HepG2 (cell line): ENCODE results near the gene NEAT1. TPM values are rescaled to one million over a fixed set of nuclear protein-coding genes. Genes with fewer than 3 reads are reported as not detected.

Experiments
- DNMT3B ChIP-seq: conservative IDR thresholded peaks from 2 replicates; pipeline ENCODE4 v1.6.1; 2016; ENCODE audit warnings: missing biosample characterization, control low read depth
- EP300 ChIP-seq, 3 experiments: sonication (generic) in 1 of 3; formaldehyde crosslinking in 1 of 3; IDR thresholded peaks; 2 replicates each; pipeline versions ENCODE4 v1.5.1 to v1.6.1; 2011 to 2020; ENCODE audit warnings: low read depth in 2 of 3, low read length in 2 of 3, borderline replicate concordance in 1 of 3, improper control_type of control experiment in 1 of 3, mild to moderate bottlenecking in 1 of 3, missing genetic modification reagents in 1 of 3, moderate library complexity in 1 of 3
- IRX3 ChIP-seq: sonication (generic); formaldehyde crosslinking; IDR thresholded peaks from 2 replicates; pipeline ENCODE4 v1.8.1; 2023; ENCODE audit warnings: mild to moderate bottlenecking, low read depth, missing genetic modification reagents, borderline replicate concordance
- ISL2 ChIP-seq: sonication (generic); formaldehyde crosslinking; IDR thresholded peaks from 2 replicates; pipeline ENCODE4 v1.5.0; 2020; ENCODE audit warnings: missing genetic modification reagents
- NFE2L1 ChIP-seq: sonication (generic); formaldehyde crosslinking; IDR thresholded peaks from 2 replicates; pipeline ENCODE4 v1.4.0; 2020; ENCODE audit warnings: missing genetic modification reagents, mild to moderate bottlenecking, borderline replicate concordance
- RBAK ChIP-seq: sonication (generic); formaldehyde crosslinking; IDR thresholded peaks from 2 replicates; pipeline ENCODE4 v1.5.1; 2020; ENCODE audit warnings: mild to moderate bottlenecking, missing genetic modification reagents
- RORA ChIP-seq: sonication (generic); formaldehyde crosslinking; IDR thresholded peaks from 2 replicates; pipeline ENCODE4 v1.5.0; 2020; ENCODE audit warnings: mild to moderate bottlenecking, missing genetic modification reagents, moderate library complexity
- SMAD9 ChIP-seq: sonication (generic); formaldehyde crosslinking; IDR thresholded peaks from 2 replicates; pipeline ENCODE4 v1.5.1; 2020; ENCODE audit warnings: mild to moderate bottlenecking, missing genetic modification reagents
- SRY ChIP-seq: sonication (generic); formaldehyde crosslinking; IDR thresholded peaks from 2 replicates; pipeline ENCODE4 v1.8.0; 2022; ENCODE audit warnings: mild to moderate bottlenecking, missing genetic modification reagents
- ZFX ChIP-seq: sonication (generic); formaldehyde crosslinking; IDR thresholded peaks from 2 replicates; pipeline ENCODE4 v1.4.0; 2020; ENCODE audit warnings: mild to moderate bottlenecking, low read depth, missing genetic modification reagents, moderate library complexity
- ZNF143 ChIP-seq: sonication (generic); formaldehyde crosslinking; IDR thresholded peaks from 2 replicates; pipeline ENCODE4 v1.4.0; 2020; ENCODE audit warnings: missing genetic modification reagents
- ZNF605 ChIP-seq: sonication (generic); formaldehyde crosslinking; IDR thresholded peaks from 2 replicates; pipeline ENCODE4 v1.8.0; 2022; ENCODE audit warnings: mild to moderate bottlenecking, missing genetic modification reagents
- ZNF614 ChIP-seq: IDR thresholded peaks from 2 replicates; pipeline ENCODE4 v1.6.1; 2018; ENCODE audit warnings: missing biosample characterization, missing genetic modification reagents, inconsistent platforms, borderline replicate concordance
- ZNF660 ChIP-seq: sonication (generic); formaldehyde crosslinking; IDR thresholded peaks from 2 replicates; pipeline ENCODE4 v1.5.1; 2020; ENCODE audit warnings: mild to moderate bottlenecking, low read depth, missing genetic modification reagents, borderline replicate concordance
- polyA plus RNA-seq, 8 experiments: library from polyadenylated mRNA; depleted of rRNA in 3 of 8; stranded (reverse) in 7 of 8; unstranded in 1 of 8; fragments of >200 nt; fragmentation: Illumina TruSeq in 4 of 8; extraction: Trizol in 4 of 8; gene quantifications; 2 replicates each; pipeline versions ENCODE4 v1.2.1 to v1.2.3, GENCODE V29; 2011 to 2016; ENCODE audit warnings: low read depth in 4 of 8, missing spikeins in 1 of 8, mixed read lengths in 1 of 8; ENCODE audit not compliant: insufficient read depth in 1 of 8
- total RNA-seq, 5 experiments: library from RNA; depleted of rRNA; stranded (reverse); fragments of >200 nt; fragmentation: Illumina TruSeq; extraction: Trizol; gene quantifications; 2 replicates each; pipeline ENCODE4 v1.2.3, GENCODE V29; 2016; ENCODE audit warnings: low read depth in 1 of 5
- TF ChIP-seq, protein P1 (sequence below): sonication (generic); formaldehyde crosslinking; IDR thresholded peaks from 2 replicates; pipeline ENCODE4 v1.4.0; 2020; ENCODE audit warnings: low read depth, missing genetic modification reagents
- TF ChIP-seq, protein P2 (sequence below): sonication (generic); formaldehyde crosslinking; IDR thresholded peaks from 2 replicates; pipeline ENCODE4 v1.4.0; 2020; ENCODE audit warnings: missing genetic modification reagents
- TF ChIP-seq, protein P3 (sequence below): sonication (generic); formaldehyde crosslinking; IDR thresholded peaks from 2 replicates; pipeline ENCODE4 v1.4.0; 2020; ENCODE audit warnings: mild to moderate bottlenecking, missing genetic modification reagents, borderline replicate concordance

The NEAT1 gene
- total and polyA plus RNA-seq, 2 of the 13 experiments (the other 11 are each of a cell fraction or from before 2014, with no cell fraction given) = 20.5 to 41.2 TPM

DNA sequence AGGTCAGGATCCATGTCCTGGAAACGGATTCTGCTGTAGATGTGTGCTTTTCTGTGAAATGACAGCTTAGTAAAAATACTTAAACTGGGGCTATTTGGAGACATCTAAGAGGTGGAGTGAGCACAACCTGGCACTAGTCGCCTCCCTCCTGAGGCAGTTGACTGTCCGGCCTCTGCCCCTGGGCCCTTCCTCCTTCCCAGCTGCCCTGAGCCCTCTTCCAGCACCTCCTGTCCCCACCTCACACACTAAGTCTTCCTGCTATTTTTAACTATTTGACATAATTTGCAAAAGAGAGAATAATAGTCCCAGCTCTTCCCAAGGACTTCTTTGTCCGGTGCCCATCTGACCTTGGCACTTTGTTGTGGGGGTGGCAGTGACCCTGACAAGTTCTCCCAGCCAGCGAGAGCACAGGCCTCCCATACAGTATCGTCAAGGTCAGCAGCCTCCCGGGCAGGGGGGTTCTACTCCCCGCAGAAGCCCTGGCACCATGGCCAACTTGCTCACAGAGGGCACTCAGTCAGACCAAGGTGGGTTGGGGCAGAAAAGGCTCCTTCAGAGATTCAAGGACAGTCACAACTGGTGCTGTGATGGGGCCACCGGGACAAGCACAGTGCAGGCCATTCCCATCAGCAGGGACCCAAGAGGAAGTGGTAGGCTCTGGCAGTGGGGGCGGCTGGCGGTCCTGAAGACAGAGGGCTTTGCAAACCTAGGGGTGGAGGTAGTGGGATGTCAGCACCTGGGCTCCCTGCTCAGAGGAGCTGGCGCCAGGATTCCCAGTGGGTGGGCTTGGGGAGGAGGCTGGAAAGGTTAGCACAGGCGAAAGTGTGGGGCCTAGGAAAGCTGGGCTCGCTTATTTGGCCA is 5.5 kb upstream of the NEAT1 start (continued):
- TF ChIP-seq RBAK (no peak), SRY (no peak), ZFX (no peak; the same call in 1 of the 2 replicates), SMAD9 (0 out of 2 replicates have a peak, but pooled peaks have one; percentile 61), EP300 (IDR thresholded peaks at IDR 0.05; ENCODE audit: low read depth in 2 of 2, low read length in 2 of 2) (no peak), EP300 (CRISPR knock-in tag; IDR thresholded peaks at IDR 0.05; ENCODE audit: borderline replicate concordance) (0 out of 2 replicates have a peak, but pooled peaks have one; percentile 42), RORA (no peak), IRX3 (CRISPR knock-in tag) (no peak), NFE2L1 (CRISPR knock-in tag) (no peak), DNMT3B (CRISPR knock-in tag) (no peak), ZNF614 (no peak), ZNF143 (CRISPR knock-in tag) (no peak; the same call in 1 of the 2 replicates), ZNF660 (CRISPR knock-in tag) (no peak), ISL2 (CRISPR knock-in tag) (0 out of 2 replicates have a peak, but pooled peaks have one; percentile 12), ZNF605 (CRISPR knock-in tag) (no peak)
- TF ChIP-seq, protein P1, sequence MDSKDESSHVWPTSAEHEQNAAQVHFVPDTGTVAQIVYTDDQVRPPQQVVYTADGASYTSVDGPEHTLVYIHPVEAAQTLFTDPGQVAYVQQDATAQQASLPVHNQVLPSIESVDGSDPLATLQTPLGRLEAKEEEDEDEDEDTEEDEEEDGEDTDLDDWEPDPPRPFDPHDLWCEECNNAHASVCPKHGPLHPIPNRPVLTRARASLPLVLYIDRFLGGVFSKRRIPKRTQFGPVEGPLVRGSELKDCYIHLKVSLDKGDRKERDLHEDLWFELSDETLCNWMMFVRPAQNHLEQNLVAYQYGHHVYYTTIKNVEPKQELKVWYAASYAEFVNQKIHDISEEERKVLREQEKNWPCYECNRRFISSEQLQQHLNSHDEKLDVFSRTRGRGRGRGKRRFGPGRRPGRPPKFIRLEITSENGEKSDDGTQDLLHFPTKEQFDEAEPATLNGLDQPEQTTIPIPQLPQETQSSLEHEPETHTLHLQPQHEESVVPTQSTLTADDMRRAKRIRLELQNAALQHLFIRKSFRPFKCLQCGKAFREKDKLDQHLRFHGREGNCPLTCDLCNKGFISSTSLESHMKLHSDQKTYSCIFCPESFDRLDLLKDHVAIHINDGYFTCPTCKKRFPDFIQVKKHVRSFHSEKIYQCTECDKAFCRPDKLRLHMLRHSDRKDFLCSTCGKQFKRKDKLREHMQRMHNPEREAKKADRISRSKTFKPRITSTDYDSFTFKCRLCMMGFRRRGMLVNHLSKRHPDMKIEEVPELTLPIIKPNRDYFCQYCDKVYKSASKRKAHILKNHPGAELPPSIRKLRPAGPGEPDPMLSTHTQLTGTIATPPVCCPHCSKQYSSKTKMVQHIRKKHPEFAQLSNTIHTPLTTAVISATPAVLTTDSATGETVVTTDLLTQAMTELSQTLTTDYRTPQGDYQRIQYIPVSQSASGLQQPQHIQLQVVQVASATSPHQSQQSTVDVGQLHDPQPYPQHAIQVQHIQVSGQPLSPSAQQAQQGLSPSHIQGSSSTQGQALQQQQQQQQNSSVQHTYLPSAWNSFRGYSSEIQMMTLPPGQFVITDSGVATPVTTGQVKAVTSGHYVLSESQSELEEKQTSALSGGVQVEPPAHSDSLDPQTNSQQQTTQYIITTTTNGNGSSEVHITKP (CRISPR knock-in tag) = peak; percentile 24
- TF ChIP-seq, protein P2, sequence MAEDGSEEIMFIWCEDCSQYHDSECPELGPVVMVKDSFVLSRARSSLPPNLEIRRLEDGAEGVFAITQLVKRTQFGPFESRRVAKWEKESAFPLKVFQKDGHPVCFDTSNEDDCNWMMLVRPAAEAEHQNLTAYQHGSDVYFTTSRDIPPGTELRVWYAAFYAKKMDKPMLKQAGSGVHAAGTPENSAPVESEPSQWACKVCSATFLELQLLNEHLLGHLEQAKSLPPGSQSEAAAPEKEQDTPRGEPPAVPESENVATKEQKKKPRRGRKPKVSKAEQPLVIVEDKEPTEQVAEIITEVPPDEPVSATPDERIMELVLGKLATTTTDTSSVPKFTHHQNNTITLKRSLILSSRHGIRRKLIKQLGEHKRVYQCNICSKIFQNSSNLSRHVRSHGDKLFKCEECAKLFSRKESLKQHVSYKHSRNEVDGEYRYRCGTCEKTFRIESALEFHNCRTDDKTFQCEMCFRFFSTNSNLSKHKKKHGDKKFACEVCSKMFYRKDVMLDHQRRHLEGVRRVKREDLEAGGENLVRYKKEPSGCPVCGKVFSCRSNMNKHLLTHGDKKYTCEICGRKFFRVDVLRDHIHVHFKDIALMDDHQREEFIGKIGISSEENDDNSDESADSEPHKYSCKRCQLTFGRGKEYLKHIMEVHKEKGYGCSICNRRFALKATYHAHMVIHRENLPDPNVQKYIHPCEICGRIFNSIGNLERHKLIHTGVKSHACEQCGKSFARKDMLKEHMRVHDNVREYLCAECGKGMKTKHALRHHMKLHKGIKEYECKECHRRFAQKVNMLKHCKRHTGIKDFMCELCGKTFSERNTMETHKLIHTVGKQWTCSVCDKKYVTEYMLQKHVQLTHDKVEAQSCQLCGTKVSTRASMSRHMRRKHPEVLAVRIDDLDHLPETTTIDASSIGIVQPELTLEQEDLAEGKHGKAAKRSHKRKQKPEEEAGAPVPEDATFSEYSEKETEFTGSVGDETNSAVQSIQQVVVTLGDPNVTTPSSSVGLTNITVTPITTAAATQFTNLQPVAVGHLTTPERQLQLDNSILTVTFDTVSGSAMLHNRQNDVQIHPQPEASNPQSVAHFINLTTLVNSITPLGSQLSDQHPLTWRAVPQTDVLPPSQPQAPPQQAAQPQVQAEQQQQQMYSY (CRISPR knock-in tag) = 0 out of 2 replicates have a peak, but pooled peaks have one; percentile 10
- TF ChIP-seq, protein P3, sequence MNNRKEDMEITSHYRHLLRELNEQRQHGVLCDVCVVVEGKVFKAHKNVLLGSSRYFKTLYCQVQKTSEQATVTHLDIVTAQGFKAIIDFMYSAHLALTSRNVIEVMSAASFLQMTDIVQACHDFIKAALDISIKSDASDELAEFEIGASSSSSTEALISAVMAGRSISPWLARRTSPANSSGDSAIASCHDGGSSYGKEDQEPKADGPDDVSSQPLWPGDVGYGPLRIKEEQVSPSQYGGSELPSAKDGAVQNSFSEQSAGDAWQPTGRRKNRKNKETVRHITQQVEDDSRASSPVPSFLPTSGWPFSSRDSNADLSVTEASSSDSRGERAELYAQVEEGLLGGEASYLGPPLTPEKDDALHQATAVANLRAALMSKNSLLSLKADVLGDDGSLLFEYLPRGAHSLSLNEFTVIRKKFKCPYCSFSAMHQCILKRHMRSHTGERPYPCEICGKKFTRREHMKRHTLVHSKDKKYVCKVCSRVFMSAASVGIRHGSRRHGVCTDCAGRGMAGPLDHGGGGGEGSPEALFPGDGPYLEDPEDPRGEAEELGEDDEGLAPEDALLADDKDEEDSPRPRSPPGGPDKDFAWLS (CRISPR knock-in tag) = no peak
